Hepatocyte (in vitro differentiated cells): Measurements from ENCODE around the gene CAPN2.

ENCODE experiments used
- CTCF ChIP-seq: fragments of 200-600 bp; sonication (generic); IDR thresholded peaks from 2 replicates; pipeline ENCODE4 v1.5.1; 2016; ENCODE audit warnings: antibody characterized with exemption, mild to moderate bottlenecking; ENCODE audit not compliant: poor library complexity
- EZH2 ChIP-seq: fragments of 200-600 bp; sonication (generic); IDR thresholded peaks from 2 replicates; pipeline ENCODE4 v1.6.1; 2016; ENCODE audit warnings: antibody characterized with exemption, mild to moderate bottlenecking, borderline replicate concordance
- EZH2phosphoT487 ChIP-seq: fragments of 200-600 bp; sonication (generic); IDR thresholded peaks from one replicate; pipeline ENCODE4 v1.6.1; 2018; ENCODE audit warnings: antibody characterized with exemption, mild to moderate bottlenecking, low read depth, moderate library complexity; ENCODE audit not compliant: unreplicated experiment, severe bottlenecking

GRCh38 chr1:223726380-223727001 is 14.2 kb downstream of the CAPN2 start:
- TF ChIP-seq EZH2phosphoT487, result no peak
- TF ChIP-seq CTCF, result no peak
- no peak for TF ChIP-seq EZH2
